Astrocyte of the spinal cord (primary cell): ENCODE measurements around the gene MAD2L2.
"Not testable (repeated sequence)": the region's sequence is repeated elsewhere in the genome, so short reads cannot be mapped to it uniquely, and the experiment has no call there.

Source experiments
- DNase-seq: peaks from one replicate; pipeline ENCODE4 v3.0.0; 2011; ENCODE audit warnings: low read depth, low spot score
- H3K4me3 ChIP-seq: 2 replicates; pipeline ENCODE4 v1.5.1; 2011; ENCODE audit warnings: low read depth, mild to moderate bottlenecking, low read length, moderate library complexity
- in situ Hi-C: cut with HindIII; loops from 2 replicates; pipeline ENCODE4 v1.10.0; 2017; ENCODE audit warnings: low sequenced_read_pairs
- TF ChIP-seq, protein P1 (sequence below): IDR thresholded peaks from 2 replicates; pipeline ENCODE4 v1.5.1; 2012; ENCODE audit warnings: low read depth, mild to moderate bottlenecking, low read length, inconsistent platforms

MAD2L2 gene

DNA sequence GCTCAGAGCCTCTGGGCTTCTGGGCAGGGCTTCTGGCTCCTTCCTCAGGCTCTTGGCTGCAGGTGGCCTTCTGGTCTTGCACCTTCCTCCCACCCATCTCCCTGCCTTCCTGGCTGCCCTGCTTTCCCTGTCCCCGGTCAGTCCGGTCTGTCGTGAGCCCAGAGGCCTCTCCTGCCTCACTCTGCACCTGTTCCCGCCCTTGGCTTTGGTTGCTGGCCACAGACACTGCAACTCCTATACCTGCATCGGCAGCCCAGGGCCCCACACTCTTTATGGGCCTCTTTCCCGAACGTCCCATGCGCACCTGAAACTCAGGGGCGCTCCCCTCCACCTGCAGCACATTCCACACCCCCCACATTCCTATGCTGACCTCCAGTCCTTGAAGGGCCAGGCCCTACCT, 34.6 kb downstream of the MAD2L2 start:
- H3K4me3 ChIP-seq = no peak overlapping the region
- no peak for DNase-seq
- in situ Hi-C loops = no loop called here
- TF ChIP-seq, protein P1, sequence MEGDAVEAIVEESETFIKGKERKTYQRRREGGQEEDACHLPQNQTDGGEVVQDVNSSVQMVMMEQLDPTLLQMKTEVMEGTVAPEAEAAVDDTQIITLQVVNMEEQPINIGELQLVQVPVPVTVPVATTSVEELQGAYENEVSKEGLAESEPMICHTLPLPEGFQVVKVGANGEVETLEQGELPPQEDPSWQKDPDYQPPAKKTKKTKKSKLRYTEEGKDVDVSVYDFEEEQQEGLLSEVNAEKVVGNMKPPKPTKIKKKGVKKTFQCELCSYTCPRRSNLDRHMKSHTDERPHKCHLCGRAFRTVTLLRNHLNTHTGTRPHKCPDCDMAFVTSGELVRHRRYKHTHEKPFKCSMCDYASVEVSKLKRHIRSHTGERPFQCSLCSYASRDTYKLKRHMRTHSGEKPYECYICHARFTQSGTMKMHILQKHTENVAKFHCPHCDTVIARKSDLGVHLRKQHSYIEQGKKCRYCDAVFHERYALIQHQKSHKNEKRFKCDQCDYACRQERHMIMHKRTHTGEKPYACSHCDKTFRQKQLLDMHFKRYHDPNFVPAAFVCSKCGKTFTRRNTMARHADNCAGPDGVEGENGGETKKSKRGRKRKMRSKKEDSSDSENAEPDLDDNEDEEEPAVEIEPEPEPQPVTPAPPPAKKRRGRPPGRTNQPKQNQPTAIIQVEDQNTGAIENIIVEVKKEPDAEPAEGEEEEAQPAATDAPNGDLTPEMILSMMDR = no peak

DNA sequence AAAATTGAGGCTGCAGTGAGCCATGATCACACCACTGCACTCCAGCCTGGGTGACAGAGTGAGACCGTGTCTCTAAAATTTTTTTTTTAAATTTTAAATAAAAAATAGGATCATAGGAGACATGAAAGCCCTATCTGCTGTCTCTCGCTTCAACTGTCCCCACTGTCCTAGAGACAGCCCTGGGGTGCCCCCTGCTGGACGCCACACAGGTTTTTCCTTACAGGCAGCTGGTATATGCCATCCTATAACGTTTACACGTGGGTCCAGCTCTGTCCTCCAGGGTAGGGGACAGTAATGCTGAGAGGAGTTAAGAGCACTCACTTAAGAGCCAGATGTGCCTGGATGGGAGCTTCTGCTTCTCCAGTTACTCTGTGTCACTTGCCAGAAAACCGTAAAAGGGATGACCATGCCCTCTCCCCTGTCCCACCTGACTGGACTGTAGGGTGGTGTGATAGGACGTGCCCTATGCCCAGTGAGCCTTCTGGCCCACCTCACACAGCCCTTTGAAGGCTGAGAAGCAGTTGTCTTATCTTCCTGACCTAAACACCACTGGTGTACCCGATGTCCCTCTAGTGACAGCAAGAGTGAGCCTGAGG, 35.2 kb downstream of the MAD2L2 start:
- no peak overlapping the region for H3K4me3 ChIP-seq
- in situ Hi-C loops = no loop called here
- peak; percentile 64 for DNase-seq
- TF ChIP-seq, protein P1 = peak; percentile 91

DNA sequence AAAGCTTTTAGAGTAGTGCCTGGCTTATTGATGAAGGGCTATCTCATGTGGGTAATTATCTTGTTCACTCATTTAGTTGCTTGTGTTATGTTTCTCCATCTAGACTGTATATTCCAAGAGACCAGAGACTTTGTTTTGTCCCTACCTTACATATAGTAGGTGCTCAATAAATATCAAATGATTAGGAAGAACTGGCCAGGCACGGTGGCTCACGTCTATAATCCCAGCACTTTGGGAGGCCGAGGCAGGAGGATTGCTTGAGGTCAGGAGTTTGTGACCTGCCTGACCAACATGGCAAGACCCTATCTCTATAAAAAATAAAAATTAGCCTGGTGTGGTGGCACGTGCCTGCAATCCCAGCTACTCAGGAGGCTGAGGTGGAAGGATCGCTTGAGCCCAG, 35.7 kb downstream of the MAD2L2 start:
- no peak for DNase-seq
- TF ChIP-seq, protein P1 = no peak
- H3K4me3 ChIP-seq = no peak overlapping the region
- in situ Hi-C loops = no loop called here

DNA sequence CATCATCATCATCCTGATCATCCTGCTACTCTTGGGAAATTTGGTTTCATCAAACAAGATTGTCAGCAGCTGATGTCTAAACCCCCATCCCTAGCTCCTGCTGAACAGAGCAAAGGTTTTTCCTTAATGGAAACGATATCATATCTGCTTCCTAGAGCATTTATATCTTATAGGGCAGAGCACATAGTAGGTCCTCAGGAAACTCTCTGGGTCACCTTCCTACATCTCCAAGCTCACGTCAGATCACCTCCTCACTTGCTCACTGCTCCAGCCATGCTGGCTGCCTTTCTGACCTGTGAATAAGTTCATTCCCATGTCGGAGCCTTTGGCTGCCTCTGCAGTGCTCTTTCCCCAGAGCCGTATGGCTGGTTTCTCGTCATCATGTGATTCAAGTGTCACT, 37.2 kb downstream of the MAD2L2 start:
- DNase-seq = no peak
- TF ChIP-seq, protein P1 = no peak
- in situ Hi-C loops = no loop called here
- no peak overlapping the region for H3K4me3 ChIP-seq

DNA sequence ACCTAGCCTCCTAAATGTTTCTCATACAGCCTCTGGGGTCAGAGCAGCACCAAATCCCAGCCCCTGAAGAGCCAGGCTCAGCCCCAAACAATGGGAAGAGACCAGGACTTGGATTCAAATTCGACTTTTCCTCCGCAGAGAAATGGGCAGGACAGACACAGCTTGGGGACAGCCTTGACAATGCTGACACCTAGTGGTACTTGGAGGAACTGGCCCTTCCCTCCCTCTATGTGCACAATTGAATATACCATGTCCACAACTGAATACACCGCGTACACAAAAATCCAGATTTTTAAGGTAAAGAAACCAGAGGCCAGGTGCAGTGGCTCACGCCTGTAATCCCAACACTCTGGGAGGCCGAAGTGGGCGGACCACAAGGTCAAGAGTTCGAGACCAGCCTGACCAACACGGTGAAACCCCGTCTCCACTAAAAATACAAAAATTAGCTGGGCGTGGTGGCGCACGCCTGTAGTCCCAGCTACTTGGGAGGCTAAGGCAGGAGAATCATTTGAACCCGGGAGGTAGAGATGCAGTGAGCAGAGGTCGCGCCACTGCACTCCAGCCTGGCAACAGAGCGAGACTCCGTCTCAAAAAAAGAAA, 38.4 kb downstream of the MAD2L2 start:
- DNase-seq = peak; percentile 46
- H3K4me3 ChIP-seq, in situ Hi-C loops: not testable (repeated sequence)
- TF ChIP-seq, protein P1 = peak; percentile 98

DNA sequence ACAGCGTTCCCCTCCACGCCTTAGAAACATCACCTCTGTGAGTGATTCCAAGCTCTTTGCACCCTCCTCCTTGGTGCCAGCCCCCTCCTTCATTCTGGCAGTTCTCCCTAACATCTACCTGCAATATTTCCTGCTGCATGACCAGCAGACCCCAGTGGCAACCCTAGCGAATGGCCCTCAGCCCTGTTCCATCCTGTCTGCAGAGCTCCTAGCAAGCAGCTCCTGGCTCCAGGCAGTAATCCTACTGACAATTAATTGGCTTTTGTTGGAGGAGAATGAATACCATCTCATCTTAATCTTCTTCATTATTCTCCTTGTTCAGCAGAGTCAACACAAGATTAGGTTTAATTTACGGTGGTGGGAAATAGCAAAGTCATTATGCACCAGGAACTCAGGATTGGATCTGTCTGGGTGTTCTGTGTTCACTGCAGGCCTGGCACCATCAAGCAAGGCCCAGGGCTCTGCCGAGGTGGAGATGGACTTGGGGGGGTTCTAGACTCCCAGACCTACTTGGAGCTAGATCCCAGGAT, 39.1 kb downstream of the MAD2L2 start:
- DNase-seq = no peak
- H3K4me3 ChIP-seq = no peak overlapping the region
- in situ Hi-C loops = no loop called here
- TF ChIP-seq, protein P1 = no peak
